DMS153 (cell line): ENCODE data around the gene C14orf93.

ENCODE experiments used
- DNase-seq: peaks from one replicate; lab custom pipeline; 2025; lab: John Stamatoyannopoulos, UW

C14orf93 gene

GRCh38 chr14:23045419-23046357 lies 35.7 kb upstream of the C14orf93 start:
- no peak for DNase-seq

DNA sequence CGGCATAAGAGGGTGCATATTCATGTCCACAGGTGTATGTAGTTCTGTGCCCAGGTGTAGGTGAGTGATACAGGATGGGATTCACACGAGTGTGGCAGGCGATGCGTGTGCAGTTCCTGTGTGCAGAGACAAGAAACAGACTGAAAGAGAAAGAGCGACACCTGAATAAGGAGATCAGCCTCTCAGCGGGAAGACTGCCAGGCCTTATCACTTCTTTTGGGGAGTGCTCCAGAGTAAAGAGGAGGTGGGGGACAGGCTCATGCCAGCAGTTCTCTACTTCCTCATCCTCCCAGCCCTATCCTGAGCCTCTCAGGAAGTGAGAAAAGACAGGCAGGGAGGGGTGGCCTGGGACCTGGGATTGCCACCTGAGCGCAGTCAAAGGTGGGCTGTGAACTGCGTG lies 34.9 kb upstream of the C14orf93 start:
- DNase-seq = no peak

- DNase-seq = no peak
Observed at GRCh38 chr14:23043754-23044153, 33.8 kb upstream of the C14orf93 start.

DNA sequence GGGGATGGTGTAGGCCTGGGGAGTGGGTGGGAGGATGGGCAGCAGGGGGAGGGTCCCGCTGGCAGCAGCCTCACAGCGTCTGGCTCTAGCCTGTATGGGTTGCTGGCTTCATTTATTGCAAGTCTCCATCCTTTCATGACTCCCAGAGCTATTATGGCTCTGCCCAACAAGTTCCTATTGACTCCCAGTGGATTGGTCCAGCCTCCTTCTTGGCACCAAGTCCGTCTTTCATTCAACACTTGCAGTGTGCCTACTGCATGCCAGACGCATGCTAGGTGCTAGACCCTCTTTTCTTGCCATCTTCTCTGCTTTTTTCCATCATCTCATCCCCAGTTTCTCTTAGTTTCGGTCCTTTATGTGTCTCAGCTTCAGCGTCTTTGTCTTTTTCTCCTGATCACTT lies 33.2 kb upstream of the C14orf93 start:
- no peak for DNase-seq

DNA sequence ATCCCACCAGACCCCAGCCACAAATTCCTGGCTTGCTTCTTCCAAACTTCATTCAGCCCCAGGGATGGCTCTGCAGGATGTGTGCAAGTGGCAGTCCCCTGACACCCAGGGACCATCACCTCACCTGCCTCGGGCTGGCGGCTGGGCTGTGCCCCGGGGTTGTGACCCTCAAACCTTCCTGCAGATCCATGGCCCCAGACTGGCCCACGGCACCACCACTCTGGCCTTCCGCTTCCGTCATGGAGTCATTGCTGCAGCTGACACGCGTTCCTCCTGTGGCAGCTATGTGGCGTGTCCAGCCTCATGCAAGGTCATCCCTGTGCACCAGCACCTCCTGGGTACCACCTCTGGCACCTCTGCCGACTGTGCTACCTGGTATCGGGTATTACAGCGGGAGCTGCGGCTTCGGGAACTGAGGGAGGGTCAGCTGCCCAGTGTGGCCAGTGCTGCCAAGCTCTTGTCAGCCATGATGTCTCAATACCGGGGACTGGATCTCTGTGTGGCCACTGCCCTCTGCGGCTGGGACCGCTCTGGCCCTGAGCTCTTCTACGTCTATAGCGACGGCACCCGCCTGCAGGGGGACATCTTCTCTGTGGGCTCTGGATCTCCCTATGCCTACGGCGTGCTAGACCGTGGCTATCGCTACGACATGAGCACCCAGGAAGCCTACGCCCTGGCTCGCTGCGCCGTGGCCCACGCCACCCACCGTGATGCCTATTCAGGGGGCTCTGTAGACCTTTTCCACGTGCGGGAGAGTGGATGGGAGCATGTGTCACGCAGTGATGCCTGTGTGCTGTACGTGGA lies 32.4 kb upstream of the C14orf93 start, which contains the start of gene PSMB11:
PSMB11 (plus strand) TSS at position 51 of the 804 bp plus-strand sequence; CDS start at position 65, 14 bp downstream.
- DNase-seq = no peak

DNA sequence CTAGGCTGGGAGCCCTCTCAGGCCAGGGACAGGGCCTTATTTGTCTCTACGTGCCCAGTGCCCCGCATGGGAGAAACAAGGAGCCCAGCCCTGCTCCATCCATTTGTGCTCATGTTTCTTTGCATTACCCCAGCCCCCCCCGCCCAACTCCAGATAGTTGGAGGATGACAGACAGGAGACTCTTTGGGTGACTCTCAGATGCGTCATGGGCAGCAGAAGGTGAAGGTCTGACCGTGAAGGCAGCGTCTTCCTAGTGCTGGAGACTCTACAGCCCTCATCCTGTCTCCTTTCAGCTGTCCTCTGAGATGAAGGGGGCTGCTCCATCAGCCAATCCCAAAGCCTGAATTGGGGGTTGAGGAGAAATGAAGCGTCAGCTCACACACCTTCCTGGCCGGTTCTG lies 31.8 kb upstream of the C14orf93 start:
- DNase-seq = no peak

- no peak for DNase-seq
Observed at GRCh38 chr14:23040100-23040499, 30.2 kb upstream of the C14orf93 start.

DNA sequence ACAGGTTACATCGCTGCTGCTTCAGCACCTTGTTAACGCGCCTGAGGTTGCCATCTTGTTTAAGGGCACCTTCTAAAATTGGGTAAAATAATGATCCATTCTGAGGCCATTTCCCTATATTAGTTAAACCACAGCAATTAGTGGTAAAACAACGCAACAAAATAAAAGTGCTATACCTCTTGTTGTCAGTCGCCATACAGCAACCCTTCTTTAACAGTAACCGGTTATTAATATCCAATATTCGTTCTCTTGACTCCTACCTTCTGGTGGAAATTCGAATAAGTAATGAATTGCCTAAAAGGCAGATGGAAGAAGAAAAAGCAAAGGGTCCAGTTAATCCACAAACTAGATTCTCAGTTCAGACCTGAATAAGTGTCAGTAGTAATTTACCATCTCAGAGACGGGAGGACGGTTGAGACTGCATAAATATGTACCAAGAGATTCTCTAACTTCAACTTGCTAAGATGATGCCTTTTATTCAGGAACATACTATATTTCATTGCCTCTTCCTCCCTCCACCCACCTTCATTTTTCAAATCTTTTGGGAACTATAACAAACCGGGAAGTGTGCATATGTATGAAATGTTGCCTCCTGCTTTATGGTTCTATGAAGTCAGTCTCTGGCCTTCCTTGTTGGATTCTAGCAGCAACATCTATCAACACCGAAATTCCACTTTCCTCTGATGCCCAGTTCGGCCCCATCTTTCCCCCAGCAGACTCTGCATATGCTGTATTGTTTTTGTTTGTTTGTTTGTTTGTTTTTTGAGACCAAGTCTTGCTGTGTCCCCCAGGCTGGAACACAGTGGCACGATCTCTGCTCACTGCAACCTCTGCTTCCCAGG lies 25.6 kb upstream of the C14orf93 start:
- no peak for DNase-seq

GRCh38 chr14:23034498-23035302 lies 24.8 kb upstream of the C14orf93 start, which contains the start of gene PSMB5:
Gene PSMB5 (minus strand): TSS chr14:23034900. CDS start chr14:23034881, 19 bp downstream.
- DNase-seq = no peak

GRCh38 chr14:23033801-23034497 lies 24.0 kb upstream of the C14orf93 start:
- no peak for DNase-seq

DNA sequence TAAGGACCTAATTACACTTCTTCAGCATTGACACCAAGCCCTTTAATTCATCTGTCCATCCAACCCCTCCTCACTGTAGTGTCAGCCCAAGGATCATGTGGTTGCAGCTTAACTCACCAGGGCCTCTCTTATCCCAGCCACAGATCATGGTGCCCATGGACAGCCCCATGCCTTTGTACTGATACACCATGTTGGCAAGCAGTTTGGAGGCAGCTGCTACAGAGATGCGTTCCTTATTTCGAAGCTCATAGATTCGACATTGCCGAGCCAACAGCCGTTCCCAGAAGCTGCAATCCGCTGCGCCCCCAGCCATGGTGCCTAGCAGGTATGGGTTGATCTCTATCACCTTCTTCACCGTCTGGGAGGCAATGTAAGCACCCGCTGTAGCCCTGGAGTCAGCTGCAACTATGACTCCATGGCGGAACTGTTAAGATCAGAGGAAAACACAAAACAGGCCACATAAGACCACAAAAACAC lies 23.3 kb upstream of the C14orf93 start:
- DNase-seq = no peak

DNA sequence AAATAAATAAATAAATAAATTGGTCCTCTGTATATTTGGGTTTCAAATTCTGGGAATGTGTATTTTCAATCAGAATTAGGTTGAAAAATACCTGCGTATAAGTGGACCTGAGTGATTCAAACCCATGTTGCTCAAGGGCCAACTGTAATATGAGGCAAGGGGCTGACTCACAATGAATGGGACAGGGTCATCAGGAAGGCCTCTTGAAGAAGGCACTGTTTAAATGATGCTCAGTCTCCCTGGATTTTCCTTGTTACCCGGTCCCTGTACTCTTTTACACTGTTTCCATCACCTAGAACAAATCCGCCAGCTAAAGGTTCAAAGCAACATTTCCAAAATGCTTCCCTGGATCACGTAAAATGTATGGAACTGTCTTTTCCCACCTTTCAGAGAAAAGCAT lies 21.0 kb upstream of the C14orf93 start:
- DNase-seq = no peak

DNA sequence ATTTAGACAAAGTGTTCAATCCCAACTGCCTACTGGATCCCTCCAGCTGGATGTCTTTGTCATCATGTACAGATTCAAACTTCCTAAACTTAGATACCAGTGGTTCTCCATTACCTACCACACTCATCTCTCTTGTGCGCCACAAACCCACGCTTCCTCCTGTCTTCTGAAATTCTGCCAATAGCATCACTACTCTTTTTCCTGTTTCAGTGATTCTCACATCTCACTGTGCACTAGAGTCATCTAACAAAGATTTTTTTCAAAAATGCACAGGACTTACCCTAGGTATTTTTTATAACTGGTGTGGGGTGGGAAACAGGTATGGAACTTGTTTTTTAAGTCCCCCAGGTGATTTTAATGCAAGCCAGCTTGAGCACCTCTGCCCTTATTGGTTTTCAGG lies 18.9 kb upstream of the C14orf93 start:
- no peak for DNase-seq

DNA sequence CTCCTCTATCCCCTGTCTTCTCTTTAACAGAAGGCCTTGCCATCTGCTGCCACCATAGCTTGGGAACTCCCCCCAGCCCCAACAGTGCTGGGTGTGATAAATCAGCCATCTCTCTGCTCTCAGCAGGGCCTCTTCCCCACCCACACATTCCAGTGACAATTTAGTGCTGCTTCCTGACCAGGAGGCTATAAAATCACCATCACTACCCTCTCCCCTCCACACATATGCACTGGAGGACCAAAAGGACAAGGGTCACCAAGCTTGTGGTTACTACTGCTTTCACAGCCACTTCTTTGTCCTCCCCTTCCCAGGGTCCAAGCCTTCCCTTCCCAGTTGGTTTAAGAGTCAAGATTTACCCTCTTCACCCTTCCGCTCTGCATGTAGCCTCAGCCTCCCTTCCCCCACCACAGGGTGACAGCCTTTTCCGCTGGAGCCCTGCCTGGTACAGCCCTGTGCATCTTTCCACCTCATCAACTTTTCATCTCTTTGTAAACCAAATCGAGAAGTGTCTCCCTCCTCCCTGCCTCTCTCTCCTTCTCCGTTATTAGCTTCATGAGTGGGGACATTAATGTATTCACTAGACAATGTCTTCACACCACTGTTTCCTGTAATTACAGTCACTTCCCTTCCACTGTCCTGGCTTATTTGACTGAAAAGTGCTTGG lies 15.3 kb upstream of the C14orf93 start:
- DNase-seq = no peak

DNA sequence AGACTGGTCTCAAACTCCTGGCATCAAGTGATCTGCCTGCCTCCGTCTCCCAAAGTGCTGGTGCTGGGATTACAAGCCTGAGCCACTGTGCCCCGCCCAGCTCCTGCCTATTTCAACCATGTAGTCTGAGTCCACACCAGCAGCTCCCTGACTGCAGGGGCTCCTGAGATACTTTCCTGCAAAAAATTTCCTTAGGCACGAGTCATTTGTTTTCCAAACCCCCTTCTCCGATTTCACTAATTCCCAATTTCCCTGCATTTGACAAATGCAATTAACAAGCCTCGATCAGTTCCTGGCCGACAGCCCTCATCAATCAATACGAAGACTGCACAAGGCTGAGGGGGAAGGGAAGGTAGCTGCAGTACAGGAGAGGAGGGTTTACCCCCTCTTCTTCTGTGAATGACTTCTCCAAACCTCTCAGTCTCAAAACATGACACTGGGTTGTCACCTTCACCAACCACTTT lies 14.7 kb upstream of the C14orf93 start:
- DNase-seq = no peak

GRCh38 chr14:23023795-23024152 lies 13.8 kb upstream of the C14orf93 start:
- DNase-seq = no peak

- DNase-seq = no peak
Observed at GRCh38 chr14:23023022-23023794, 13.3 kb upstream of the C14orf93 start.

DNA sequence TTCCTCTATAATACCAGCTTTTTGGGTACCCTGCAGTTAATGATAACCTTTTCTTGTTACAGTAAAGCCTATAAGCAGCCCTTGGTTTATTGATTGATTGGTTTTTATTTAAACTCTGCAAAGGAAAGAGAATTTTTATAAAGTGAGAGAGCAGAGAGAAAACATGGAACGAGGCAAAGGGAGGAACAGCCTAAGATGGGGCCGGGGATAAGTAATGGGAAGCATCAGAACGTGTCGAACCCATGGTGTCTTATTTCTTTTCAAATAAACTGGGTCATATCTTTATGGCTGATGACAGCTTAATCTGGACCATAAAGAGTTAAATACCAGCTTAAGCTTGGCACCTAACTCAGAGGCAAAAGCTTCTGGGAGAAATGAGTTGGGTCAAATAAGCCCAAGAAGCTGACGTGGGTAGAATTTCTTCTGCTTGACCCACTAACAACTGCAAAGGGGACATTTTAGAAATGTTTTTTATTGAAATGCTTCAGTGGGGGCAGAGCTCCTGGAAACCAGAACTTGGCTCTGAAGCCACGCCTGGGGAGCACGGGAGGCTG lies 12.0 kb upstream of the C14orf93 start:
- DNase-seq = no peak

DNA sequence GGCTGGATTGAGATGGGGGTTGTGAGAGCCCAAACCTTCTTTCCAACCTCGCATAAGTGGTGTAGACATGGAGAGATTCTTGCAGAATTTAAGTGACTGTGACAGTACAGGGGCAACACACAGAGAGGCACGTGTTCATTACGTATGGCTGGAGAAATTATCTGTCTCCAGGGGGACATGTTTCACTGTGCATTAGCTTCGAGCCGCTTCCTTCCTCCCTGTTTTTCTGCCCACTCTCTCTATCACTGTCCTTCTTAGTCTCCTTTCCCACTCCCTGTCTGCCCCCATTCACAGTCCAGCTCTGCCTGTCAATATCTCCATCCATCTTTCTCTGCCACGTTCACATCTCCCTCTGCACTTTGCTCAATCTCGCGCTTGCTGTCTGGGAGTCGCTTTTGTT lies 11.5 kb upstream of the C14orf93 start:
- no peak for DNase-seq
